Non-pigmented ciliary epithelial cell (primary cell): ENCODE results near the gene PIK3C2G.
A peak's percentile ranks its signal among the peaks of the same experiment; 100 is the strongest.

Source experiments
- DNase-seq: peaks from one replicate; pipeline ENCODE4 v3.0.0-alpha.2; 2010; ENCODE audit warnings: low read depth

Gene PIK3C2G

DNA sequence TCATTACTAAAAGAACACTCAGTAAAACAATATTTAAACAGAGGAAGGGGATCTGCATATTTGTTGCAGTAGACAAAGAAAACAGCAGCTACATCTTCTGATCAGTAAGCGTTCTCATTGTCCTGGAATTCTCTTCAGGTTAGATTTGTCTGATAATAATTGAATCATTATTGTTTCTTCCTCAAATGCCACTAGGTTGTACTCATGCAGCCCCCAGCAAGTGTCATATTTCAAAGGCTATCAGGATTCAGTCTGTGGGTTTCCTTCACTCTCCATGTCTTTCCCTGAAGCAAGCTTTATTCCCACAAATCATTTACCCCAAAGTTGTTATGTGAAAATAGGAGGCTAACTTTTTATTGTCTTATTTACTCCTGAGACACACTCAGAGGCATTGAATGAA lies 14.7 kb downstream of the PIK3C2G start:
- DNase-seq, result peak; percentile 44

DNA sequence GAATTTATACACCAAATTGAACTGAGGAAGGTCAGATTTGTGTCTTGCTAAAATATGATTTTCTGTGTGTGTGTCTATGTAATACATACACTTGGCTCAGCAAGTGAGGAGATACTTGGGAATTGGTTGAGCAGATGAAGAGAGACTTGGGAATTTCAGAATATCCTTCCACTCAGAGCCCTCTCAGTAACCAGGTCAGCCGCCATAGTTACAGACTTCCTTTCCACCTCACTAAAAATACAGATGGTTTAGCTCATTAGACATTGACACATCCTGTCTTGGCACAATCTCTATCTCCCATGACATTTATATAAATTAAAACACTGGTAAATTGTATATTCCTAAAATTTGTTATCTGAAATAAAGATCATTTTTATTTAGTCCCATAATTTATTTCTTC lies 15.9 kb downstream of the PIK3C2G start:
- DNase-seq, result no peak

DNA sequence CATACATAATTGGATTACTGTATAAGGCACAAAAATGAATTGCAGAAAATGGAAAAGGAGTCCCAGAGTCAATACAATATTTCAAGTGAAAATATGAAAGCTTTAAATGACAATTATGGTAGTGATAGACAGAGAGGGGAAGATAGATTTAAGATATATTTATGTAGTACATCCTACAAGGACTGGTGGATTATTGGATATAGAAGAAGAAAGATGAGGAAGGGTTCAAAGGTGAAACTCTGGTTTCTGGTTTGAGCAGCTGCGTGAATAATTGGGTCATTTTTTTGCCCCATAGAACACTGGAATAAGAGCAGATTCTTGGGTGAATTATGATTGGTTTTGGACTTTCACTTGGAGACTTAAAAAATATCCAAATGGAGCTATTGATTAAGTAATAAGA lies 19.4 kb downstream of the PIK3C2G start:
- DNase-seq, result no peak

DNA sequence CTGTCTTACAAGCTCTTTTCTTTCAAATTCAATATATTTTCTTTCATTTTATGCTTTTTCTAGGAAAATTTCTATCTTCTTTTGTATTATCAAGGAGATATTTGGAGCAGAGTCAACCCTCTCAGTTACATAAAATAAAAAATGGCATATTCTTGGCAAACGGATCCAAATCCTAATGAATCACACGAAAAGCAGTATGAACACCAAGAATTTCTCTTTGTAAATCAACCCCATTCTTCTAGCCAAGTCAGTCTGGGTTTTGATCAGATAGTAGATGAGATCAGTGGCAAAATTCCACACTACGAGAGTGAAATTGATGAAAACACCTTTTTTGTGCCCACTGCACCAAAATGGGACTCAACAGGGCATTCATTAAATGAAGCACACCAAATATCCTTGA lies 20.6 kb downstream of the PIK3C2G start:
- no peak for DNase-seq

DNA sequence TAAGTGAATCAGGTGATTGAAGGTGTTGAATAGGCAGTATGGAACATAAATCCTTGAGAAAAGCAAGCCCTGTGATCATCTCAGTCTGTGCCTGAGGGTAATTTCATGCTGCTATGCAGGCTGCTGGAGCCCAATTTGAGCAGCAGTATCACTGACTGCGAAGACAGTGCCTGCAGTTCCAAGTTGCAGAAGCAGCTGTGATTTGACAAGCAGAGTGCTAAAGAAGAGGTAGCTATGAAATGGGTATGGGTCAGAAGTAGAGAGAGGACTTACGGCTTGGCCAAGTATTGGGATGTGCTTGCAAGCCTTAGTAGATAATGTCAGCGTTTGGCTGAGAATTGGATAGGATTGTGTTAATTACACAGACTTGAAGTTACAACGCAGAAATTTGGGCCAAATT lies 22.5 kb downstream of the PIK3C2G start:
- DNase-seq, result no peak

DNA sequence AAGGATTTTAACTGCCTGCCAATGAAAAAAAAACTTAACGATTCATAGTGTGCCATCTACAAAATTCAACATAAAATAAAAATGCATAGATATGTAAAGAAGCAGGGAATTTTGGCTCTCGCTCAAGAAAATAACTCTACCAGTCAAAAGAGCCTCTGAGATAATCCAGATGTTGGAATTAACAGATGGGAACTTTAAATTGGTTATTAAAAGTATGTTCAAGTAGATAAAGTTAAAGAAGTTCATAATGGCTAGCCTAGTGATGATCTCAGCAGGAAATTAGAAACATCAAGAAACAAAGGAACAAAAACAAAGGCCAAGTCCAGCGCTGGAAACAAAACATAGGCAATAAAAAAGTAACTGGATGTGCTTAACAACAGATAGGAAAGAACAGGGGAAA lies 23.1 kb downstream of the PIK3C2G start:
- no peak for DNase-seq

DNA sequence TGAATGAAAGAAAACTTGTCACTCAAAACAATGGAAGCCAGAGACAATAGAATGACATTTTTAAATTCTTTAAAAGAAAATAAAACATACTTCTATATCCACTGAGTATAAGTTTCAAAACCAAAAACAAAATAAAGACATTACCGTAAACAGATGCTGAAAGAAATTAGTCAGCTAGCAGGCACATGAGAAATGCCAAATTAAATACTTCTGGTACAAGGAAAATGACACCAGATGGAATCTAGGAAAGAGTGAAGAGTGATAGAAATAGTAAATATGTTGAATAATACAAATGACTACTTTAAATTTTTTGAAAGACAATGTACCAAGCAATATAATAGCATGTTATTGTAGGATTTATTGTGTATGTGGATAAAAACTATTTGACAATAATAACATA lies 23.8 kb downstream of the PIK3C2G start:
- no peak for DNase-seq

DNA sequence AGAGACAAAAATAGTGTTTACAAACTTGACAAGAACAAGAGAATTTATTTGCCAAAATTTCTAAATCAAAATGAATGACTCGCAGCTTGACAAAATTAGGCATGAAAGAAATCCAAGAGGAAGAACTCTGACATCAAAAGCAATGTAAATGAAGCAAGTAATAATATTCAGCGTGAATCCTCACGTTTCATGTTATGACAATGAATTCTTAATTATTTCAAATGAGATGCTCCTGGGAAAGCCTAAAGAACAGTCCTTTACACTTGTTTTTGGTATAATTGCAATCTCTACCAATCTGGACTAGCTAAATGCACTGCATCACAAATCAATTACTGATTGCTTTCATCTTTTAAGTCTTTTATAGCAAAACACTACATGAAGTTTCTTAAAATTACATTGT lies 29.1 kb downstream of the PIK3C2G start:
- no peak for DNase-seq

DNA sequence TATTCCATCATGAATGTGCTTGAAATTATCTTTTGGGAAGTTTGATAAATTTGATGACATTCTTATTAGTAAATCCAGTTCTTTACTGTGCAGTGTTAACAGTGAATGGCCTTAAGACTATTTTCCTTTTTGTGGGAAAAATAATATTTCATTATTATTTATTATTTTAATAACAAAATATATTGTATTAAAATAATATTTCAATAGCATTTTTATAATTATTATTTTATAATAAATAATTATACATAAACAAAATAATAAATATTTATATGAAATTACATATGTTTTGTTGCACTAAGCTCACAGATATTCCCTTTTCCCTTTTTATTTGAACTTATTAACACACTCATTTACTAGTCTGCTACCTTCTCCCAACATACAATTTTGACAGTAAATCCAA lies 33.6 kb downstream of the PIK3C2G start:
- DNase-seq, result no peak

DNA sequence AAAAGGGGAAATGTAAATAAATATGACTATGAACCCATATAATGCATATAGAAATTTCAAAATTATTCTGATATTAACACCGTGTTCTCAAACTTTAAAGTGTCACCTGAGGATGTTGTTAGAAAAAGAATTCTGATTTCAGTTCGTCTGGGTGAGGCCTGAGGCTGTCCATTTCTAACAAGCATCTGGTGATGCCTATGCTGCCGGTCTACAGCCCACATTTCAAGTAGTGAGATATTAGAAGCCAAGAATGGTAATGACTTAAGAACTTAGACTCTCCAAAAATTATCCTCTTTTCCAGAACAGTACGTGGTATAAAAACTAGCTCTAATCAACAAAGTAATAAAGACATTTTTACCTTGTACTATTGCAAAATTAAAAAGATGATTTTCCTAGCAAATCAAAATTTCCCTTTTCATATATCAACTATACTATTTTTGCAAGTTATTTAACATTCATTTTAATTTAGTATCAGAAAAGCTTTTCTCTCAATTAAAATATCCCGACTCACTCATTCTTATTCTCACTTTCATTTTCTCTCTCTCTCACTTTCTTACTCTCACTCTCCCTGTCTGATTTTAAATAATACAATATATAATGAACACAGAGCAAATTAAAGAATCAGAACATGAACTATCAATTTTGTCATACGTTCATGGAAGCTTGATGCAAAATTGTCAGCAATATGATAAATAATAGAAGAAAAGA lies 35.0 kb downstream of the PIK3C2G start:
- no peak for DNase-seq

DNA sequence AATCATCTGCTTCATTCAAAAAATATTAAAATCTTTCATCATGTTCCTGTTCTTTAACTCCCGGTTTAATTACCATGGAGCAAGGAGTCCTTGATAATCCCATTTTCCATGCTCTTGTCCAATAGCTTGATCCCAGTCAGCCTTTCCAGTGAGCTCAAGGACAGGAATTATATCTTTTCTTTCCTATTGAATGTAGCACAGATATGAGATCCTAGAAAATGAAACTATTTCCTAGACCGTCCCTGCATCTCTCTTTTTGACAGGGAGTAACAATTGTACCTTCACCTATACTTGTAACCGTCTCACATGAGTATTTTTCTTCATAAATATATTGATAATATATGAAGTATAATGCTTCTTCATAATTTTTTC lies 35.6 kb downstream of the PIK3C2G start:
- DNase-seq, result no peak

DNA sequence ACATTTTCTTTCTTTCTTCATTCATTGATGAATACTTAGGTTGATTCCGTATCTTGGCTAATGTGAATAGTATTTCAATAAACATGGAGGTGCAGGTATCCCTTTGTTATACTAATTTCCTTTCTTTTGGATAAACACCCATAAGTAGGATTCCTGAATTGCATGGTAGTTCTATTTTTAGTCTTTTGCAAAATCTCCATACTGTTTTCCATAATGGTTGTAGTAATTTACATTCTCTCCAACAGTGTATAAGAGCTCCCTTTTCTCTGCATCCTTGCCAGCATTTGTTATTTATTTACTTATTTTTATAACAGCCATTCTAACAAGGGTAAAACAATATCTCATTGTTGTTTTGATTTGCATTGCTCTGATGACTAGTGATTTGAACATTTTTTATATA lies 36.6 kb downstream of the PIK3C2G start:
- DNase-seq, result no peak

DNA sequence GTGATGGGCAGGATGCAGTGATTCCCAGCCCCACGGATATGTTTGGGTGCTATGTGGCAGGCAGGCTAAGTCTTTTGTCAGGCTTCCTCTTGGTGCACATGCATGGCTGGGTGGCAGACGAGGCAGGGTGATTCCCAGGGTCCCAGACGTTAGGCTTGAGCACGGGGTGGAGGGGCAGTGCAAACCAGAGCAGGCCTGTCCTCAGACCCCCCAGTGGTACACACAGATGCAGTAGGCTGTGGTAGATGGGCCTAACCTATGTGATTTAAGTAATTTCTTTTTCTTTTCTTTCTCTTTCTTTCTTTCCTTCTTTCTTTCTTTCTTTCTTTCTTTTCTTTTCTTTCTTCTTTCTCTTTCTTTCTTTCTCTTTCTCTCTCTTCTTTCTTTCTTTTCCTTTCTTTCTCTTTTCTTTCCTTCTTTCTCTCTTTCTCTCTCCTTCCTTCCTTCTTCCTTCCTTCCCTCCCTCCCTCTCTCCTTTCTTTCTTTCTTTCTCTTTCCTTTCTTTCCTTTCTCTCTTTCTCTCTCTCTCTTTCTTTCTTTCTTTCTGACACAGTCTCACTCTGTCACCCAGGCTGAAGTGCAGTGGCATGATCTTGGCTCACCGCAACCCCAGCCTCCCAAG lies 41.6 kb downstream of the PIK3C2G start:
- DNase-seq, result no peak

DNA sequence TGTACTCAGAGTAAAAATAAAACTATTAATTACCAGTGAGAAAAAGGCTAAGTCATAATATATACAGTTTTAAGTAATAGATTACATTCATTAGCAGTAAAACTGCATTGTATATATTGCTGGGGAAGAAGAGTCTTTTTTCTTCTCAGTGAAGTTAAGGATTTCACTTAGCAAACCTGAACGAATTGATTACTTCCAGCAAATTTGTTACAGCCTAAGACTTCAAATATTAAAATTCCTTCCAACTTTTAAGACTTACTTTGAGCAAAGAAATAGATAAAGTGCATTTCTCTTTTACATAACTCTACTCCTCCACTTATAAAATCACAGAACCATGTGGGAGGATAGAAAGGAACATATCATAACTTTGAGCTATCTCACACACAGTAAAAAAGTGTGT lies 43.3 kb downstream of the PIK3C2G start:
- DNase-seq, result no peak

DNA sequence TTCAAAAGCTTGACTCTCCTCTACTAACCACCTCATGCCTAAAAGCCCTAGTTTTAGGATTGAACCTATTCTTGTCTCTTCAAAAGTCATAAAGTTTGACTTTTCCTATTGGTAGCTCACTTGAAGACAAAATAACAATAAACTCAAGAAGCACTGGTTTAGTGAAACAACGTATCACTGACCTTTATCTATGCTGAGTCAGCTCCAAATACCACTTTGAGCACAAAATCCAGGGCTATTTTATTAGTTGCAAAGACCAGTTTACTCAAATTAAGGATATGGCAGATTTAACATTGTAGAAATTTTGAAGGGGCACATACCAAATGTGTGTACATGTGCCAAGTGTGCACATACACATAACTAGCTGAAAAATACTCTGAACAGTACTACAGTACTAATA lies 45.0 kb downstream of the PIK3C2G start:
- DNase-seq, result no peak

DNA sequence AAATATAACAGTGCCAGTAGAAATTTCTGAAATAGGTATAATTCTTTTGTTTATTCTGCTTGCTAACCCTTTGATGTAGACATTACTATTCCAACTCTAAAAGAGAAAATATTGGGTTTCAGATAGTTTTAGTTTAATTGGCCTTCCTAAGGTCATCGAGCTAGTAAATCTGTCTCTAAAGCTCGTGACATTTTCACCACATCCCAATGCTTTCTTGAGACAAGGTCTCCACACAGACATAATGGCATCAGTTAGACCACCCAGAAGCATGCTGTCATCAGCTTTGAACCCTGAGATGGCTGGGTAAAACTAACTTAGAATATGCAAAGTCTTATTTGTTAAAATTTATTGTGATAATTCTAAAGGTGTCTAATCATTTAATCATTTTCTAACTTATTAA lies 52.0 kb downstream of the PIK3C2G start:
- no peak for DNase-seq

DNA sequence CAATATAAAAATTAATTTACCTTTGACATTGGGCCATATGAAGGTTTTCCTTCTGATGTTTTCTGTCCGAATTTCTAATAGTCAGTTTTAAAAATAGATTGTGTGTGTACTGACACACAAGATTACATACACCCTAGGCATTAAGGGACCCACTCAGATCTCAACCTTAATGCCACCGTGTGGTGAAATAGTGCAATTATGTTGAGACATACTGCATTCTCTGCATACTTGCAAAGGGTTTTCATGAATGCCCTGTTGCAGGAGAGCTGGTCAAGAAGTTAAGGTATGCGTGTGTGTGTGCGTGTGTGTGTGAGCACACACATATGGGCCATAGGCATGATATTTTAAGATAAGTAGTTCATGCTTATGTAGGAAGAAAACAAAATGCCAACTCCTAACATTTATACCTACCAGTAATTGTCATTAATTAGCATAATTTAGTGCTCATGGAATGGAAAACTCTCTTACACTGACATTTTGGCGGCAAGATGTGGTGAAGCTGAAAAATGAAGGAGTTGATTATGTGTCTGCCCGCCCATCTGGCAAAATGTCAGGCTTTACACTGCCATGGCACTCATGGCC lies 58.8 kb downstream of the PIK3C2G start:
- DNase-seq, result peak; percentile 67

DNA sequence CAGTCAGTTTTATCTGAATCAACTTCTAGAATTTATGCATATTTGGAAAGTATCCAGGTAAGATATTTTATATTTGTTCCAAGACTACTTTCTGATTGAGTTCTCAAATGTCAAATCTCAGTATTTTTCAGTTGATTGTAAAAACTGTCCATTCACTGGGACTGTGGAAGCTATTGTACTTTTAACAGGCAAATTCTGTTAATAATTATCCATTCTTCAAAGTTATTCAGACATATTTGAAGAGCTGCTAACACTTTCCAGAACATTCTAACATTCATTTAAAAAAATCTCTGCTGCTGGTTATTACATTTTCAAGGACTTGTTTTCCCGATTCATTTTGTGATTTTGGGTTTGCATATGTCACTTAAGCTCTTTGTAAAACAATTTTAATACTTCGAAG lies 59.7 kb downstream of the PIK3C2G start:
- no peak for DNase-seq

DNA sequence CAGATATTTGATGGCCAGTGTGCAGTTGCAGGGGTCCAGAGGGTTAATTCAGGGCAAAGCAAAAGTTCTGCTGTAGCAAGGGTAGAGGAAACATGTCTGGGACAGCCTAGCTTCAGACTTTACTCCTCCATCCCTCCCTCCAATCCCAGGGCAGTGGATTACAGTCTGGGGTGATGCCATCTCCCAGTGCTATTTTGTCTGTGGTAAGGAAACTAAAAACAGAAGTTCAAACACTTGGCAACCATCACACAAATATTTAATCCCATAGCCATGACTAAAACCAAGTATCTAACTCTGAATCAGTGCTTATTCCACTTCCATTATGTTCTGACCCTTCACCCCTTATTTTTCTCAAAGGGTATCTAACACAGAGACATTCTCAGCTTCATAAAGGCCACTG lies 61.8 kb downstream of the PIK3C2G start:
- no peak for DNase-seq

DNA sequence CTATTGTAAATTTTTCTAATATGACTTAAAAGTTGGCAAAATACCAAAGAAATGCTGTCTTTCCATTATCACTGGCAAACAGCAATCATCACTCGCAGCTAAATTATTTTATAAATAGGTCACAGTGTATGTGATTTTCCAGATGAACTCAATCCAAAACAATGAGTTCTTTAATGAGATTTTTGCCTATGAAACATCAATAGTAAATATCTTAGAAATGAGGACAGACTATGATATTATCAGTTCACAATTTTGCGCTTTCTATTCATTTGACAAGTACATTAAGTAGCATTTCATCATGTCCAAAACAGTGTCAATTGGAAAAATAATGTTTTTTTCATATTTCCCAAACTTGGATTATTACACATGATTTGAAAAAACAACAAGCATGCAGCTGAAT lies 65.7 kb downstream of the PIK3C2G start:
- no peak for DNase-seq

DNA sequence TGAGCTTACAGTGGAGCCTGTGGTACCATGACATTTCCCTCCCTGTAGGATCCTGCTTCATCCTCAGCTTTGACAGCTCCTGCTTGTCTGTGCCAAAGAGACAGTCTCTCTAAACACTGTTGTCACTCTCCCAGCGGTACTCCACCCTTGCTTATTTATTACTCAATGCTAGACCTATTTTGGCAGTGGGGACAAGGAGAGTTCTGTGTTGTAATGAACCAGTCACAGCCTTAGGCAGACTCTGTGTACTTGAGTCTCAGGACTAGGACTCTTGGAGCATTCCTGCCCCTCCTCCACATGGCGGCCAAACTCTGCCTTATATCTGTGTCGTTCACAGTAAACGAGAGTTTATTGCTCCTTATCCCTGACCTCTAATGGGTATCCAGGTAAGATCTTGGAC lies 70.9 kb downstream of the PIK3C2G start:
- DNase-seq, result no peak

DNA sequence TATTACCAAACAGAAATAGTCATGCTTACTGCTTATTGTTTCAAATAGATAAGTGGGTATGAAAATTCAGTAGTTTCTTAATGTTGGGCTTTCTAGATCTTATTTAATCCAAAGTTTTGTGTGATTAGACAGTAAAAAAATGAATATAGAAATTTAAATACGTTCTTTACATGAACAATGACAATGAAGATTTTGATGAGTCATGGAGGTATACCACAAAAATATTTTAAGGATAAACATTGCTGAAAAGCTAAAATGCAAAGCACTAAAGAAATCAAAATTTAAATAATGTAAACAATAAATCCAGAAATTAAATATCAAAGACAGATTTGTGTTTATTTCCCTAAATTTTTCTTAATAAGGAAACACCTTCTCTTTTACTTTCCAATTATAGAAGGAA lies 78.3 kb downstream of the PIK3C2G start:
- no peak for DNase-seq

DNA sequence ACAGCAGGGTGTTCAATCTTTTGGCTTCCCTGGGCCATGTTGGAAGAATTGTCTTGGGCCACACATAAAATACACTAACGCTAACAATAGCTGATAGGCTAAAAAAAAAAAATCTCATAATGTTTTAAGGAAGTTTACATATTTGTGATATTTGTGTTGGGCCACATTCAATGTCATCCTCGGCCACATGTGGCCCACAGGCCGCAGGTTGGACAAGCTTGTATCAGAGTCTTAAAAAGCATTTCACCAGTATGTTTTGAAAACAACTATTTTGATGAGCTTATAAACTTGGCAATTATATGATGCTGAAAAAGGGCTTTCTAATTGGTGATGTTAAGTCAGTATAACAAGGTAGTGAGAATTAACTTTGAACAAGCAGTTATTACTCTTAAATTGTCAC lies 78.9 kb downstream of the PIK3C2G start:
- DNase-seq, result no peak

DNA sequence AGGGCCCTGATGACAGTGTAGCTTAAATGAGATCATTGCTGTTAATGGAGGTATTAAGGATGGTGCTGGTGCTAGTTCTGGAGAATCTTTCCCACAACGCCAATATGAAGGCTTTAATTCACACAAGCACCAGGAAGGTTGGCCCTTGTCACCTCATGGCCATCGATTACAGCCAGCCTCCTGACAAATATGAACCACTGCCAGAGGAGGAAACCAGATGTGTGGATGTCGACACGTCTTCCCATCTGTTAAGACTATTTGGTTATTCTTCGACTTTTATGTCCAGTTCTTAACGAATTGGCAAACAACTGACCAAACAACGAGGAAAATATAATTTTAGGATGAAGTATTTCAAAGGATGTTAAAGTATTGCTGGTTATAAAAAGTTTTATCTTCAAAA lies 79.5 kb downstream of the PIK3C2G start:
- no peak for DNase-seq
